ENCODE results near the gene TOPORS. TPM values are rescaled to one million over a fixed set of nuclear protein-coding genes. Genes with fewer than 3 reads are reported as not detected.
"Not testable (repeated sequence)": the region's sequence is repeated elsewhere in the genome, so short reads cannot be mapped to it uniquely, and the experiment has no call there.

TOPORS gene
- polyA plus RNA-seq, 1 of the 3 experiments (the other 2 are of a cell fraction) = 4.9 TPM

DNA sequence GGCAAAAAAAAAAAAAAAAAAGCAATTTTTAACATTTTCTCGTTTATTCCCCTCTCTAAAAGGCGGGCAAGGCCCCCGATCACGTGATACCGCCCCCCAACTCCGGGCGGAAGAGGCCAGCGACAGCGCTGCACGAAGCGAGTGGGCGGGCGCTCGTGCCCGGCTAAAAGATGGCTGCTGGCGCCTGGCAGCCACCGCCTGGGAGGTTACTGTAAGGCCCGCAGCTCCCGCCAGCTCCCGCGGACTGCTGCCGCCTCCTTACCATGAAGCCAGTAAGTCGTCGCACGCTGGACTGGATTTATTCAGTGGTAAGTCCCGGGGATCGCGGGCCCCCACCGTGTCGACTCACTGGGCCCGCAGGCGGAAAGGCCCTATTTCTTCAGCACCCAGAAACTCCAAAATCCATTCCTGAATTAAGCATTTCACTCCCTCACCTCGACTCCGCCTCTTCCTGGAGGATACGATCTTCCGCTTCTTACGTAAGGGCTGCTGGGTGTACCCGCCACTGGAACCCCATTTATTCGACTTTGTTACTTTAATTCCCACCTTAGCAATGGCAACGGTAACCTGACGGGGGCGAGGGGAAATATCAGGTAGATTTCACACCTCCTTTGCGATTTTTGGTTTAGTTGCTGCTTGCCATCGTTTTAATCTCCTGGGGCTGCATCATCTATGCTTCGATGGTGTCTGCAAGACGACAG is at the start of gene TOPORS, which contains the start of gene SMIM27 (continued):
- TF ChIP-seq, protein P1, sequence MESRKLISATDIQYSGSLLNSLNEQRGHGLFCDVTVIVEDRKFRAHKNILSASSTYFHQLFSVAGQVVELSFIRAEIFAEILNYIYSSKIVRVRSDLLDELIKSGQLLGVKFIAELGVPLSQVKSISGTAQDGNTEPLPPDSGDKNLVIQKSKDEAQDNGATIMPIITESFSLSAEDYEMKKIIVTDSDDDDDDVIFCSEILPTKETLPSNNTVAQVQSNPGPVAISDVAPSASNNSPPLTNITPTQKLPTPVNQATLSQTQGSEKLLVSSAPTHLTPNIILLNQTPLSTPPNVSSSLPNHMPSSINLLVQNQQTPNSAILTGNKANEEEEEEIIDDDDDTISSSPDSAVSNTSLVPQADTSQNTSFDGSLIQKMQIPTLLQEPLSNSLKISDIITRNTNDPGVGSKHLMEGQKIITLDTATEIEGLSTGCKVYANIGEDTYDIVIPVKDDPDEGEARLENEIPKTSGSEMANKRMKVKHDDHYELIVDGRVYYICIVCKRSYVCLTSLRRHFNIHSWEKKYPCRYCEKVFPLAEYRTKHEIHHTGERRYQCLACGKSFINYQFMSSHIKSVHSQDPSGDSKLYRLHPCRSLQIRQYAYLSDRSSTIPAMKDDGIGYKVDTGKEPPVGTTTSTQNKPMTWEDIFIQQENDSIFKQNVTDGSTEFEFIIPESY (IDR thresholded peaks at IDR 0.05; ENCODE audit: borderline replicate concordance, low read depth) = peak; percentile 69; the same call in 1 of the 2 replicates
- TF ChIP-seq TCF12 (IDR thresholded peaks at IDR 0.05) (peak; percentile 5; the same call in 1 of the 2 replicates), RFX5 (IDR thresholded peaks at IDR 0.05; ENCODE audit: low read length) (no peak), JUND (IDR thresholded peaks at IDR 0.05) (peak; percentile 3; the same call in 1 of the 2 replicates), NFIC (IDR thresholded peaks at IDR 0.05; ENCODE audit: borderline replicate concordance) (peak; percentile 33; the same call in 1 of the 2 replicates), FOSL2 (IDR thresholded peaks at IDR 0.05; ENCODE audit: borderline replicate concordance, low read depth) (no peak), FOXM1 (IDR thresholded peaks at IDR 0.05; ENCODE audit: low read depth) (no peak), POLR2AphosphoS5 (IDR thresholded peaks at IDR 0.05; ENCODE audit: low read depth, low read length) (peak; percentile 89), EP300 (IDR thresholded peaks at IDR 0.05; ENCODE audit: borderline replicate concordance in 1 of 2, low read depth in 1 of 2, low read length in 1 of 2) (peak; percentile 14 to 26; a peak in 1 of 4 replicates), GATA2 (CRISPR knock-in tag; IDR thresholded peaks at IDR 0.05) (peak; percentile 55)
- TF ChIP-seq, protein P2, sequence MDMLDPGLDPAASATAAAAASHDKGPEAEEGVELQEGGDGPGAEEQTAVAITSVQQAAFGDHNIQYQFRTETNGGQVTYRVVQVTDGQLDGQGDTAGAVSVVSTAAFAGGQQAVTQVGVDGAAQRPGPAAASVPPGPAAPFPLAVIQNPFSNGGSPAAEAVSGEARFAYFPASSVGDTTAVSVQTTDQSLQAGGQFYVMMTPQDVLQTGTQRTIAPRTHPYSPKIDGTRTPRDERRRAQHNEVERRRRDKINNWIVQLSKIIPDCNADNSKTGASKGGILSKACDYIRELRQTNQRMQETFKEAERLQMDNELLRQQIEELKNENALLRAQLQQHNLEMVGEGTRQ (IDR thresholded peaks at IDR 0.05; ENCODE audit: borderline replicate concordance, low read depth, low read length) = peak; percentile 70

DNA sequence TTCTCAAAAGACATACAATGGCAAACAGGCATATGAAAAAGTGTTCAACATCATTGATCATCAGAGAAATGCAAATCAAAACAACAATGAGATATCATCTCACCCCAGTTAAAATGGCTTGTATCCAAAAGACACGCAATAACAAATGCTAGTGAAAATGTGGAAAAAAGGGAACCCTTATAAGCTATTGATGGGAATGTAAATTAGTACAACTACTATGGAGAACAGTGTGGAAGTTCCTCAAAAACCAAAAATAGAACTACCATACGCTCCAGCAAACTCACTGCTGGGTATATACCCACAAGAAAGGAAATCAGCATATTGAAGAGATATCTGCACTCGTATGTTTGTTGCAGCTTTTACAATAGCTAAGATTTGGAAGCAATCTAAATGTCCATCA is 46.6 kb upstream of the TOPORS start:
- H3K27me3 ChIP-seq (ENCODE audit: insufficient read depth); H3K4me1 ChIP-seq (ENCODE audit: control insufficient read depth in 1 of 2, insufficient read depth in 2 of 2, low read depth in 1 of 2, low read length in 1 of 2); H3K9ac ChIP-seq; H3F3A ChIP-seq (replicated peaks; ENCODE audit: insufficient read depth); POLR2A ChIA-PET; H3K9me2 ChIP-seq; H3K79me2 ChIP-seq (ENCODE audit: insufficient read depth); DNase-seq; H2AFZ ChIP-seq (ENCODE audit: low read depth); H3K4me3 ChIP-seq (ENCODE audit: low read depth in 2 of 2, low read length in 1 of 2); H3K9me3 ChIP-seq; H3K4me2 ChIP-seq; H4K20me1 ChIP-seq (ENCODE audit: insufficient read depth); H3K27ac ChIP-seq (ENCODE audit: low read depth in 2 of 2, low read length in 1 of 2); H3K36me3 ChIP-seq (replicated peaks in 1 of 2; ENCODE audit: control insufficient read depth in 1 of 2, insufficient read depth in 2 of 2, low read length in 1 of 2): not testable (repeated sequence)
- 51% methylated on average over 3 of the region's 3 CpGs for WGBS (ENCODE audit: low lambda C conversion rate)
- CTCF ChIA-PET = interaction anchor here (1.4 to 5.1 kb wide), 2 partner anchors 10 to 18 kb away, joined by 4 to 17 read pairs; no protein-coding TSS in a partner anchor

DNA sequence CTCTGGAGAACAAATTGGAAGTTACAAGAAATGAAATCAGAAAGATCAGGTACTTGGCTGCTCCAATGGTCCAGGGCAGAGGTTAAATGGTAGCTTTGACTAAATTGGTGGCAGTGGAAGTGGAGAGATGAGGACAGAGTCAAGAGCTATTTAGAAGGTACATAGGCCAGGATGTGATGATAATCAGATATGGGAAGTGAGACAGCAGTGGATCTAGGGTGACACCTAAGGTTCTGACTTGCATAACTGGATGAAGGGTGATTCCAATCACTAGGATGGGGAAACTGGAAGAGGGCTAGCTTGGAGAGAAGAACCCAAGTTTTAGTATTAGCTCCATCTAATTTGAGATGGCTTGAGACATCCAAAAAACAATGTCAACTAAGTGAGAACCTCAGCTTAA is 44.5 kb upstream of the TOPORS start:
- Histone ChIP-seq H2AFZ (ENCODE audit: low read depth) (no peak overlapping the region), H3K4me3 (ENCODE audit: low read depth in 2 of 2, low read length in 1 of 2) (no peak overlapping the region), H3F3A (replicated peaks; ENCODE audit: insufficient read depth) (no peaks in the 10 kb centered on the region), H3K4me1 (ENCODE audit: control insufficient read depth in 1 of 2, insufficient read depth in 2 of 2, low read depth in 1 of 2, low read length in 1 of 2) (no peaks in the 10 kb centered on the region), H3K36me3 (replicated peaks in 1 of 2; ENCODE audit: control insufficient read depth in 1 of 2, insufficient read depth in 2 of 2, low read length in 1 of 2) (no peaks in the 10 kb centered on the region), H3K27me3 (ENCODE audit: insufficient read depth) (no peaks in the 10 kb centered on the region), H4K20me1 (ENCODE audit: insufficient read depth) (no peaks in the 10 kb centered on the region), H3K79me2 (ENCODE audit: insufficient read depth) (no peaks in the 10 kb centered on the region), H3K4me2 (no peak overlapping the region), H3K9me3 (no peaks in the 10 kb centered on the region), H3K9ac (no peak overlapping the region), H3K27ac (ENCODE audit: low read depth in 2 of 2, low read length in 1 of 2) (no peak overlapping the region), H3K9me2 (no peaks in the 10 kb centered on the region)
- ChIA-PET POLR2A (no interaction called here), CTCF (interaction anchor here (0.9 to 1.2 kb wide), 3 partner anchors 9 to 218 kb away, joined by 3 to 6 read pairs (median 3); no protein-coding TSS in a partner anchor)
- no peak for DNase-seq
- no peak for TF ChIP-seq RFX5 (IDR thresholded peaks at IDR 0.05; ENCODE audit: low read length)
- TF ChIP-seq SIN3A (IDR thresholded peaks at IDR 0.05; ENCODE audit: borderline replicate concordance, low read depth, low read length) = no peak
- TF ChIP-seq, protein P3, sequence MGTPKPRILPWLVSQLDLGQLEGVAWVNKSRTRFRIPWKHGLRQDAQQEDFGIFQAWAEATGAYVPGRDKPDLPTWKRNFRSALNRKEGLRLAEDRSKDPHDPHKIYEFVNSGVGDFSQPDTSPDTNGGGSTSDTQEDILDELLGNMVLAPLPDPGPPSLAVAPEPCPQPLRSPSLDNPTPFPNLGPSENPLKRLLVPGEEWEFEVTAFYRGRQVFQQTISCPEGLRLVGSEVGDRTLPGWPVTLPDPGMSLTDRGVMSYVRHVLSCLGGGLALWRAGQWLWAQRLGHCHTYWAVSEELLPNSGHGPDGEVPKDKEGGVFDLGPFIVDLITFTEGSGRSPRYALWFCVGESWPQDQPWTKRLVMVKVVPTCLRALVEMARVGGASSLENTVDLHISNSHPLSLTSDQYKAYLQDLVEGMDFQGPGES (IDR thresholded peaks at IDR 0.05; ENCODE audit: low read depth, low read length) = no peak
- no peak for TF ChIP-seq GABPA (IDR thresholded peaks at IDR 0.05; ENCODE audit: low read depth)
- no peak for TF ChIP-seq FOXM1 (IDR thresholded peaks at IDR 0.05; ENCODE audit: low read depth)
- TF ChIP-seq NRF1 (IDR thresholded peaks at IDR 0.05; ENCODE audit: low read depth, low read length) = no peak
- TF ChIP-seq, protein P4, sequence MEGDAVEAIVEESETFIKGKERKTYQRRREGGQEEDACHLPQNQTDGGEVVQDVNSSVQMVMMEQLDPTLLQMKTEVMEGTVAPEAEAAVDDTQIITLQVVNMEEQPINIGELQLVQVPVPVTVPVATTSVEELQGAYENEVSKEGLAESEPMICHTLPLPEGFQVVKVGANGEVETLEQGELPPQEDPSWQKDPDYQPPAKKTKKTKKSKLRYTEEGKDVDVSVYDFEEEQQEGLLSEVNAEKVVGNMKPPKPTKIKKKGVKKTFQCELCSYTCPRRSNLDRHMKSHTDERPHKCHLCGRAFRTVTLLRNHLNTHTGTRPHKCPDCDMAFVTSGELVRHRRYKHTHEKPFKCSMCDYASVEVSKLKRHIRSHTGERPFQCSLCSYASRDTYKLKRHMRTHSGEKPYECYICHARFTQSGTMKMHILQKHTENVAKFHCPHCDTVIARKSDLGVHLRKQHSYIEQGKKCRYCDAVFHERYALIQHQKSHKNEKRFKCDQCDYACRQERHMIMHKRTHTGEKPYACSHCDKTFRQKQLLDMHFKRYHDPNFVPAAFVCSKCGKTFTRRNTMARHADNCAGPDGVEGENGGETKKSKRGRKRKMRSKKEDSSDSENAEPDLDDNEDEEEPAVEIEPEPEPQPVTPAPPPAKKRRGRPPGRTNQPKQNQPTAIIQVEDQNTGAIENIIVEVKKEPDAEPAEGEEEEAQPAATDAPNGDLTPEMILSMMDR (IDR thresholded peaks at IDR 0.05) = no peak
- no peak for TF ChIP-seq RXRA (IDR thresholded peaks at IDR 0.05; ENCODE audit: borderline replicate concordance, low read depth)
- no peak for TF ChIP-seq SMC3 (IDR thresholded peaks at IDR 0.05; ENCODE audit: low read depth, low read length)

Measured in SK-N-SH (cell line).